Suprapubic skin (tissue), 3 donors: ENCODE results near the gene SYT1.

Experiments used
- CTCF ChIP-seq, 2 donors: fragments of 200-600 bp in 1 of 2; fragments of 450-650 bp in 1 of 2; sonication (generic) in 1 of 2; IDR thresholded peaks; one replicate each; pipeline ENCODE4 v1.5.1; 2016 to 2019; ENCODE audit warnings: antibody characterized with exemption in 2 of 2, mild to moderate bottlenecking in 1 of 2, moderate library complexity in 1 of 2
- POLR2A ChIP-seq, 2 donors: fragments of 450-650 bp; IDR thresholded peaks; one replicate each; pipeline ENCODE4 v1.6.1; 2017; ENCODE audit warnings: antibody characterized with exemption in 2 of 2, mild to moderate bottlenecking in 2 of 2, moderate library complexity in 2 of 2

- TF ChIP-seq POLR2A (IDR thresholded peaks at IDR 0.05): no peak
- TF ChIP-seq CTCF (IDR thresholded peaks at IDR 0.05): no peak
Measured at GRCh38 chr12:79302162-79302814, 437.7 kb downstream of the SYT1 start.
